Hair follicular keratinocyte (primary cell): Measurements from ENCODE around the gene MSL3. TPM values are rescaled to one million over a fixed set of nuclear protein-coding genes. Genes with fewer than 3 reads are reported as not detected.

Source experiments
- total RNA-seq: library from RNA; depleted of rRNA; stranded (reverse); fragments of >200 nt; gene quantifications from 2 replicates; pipeline ENCODE4 v1.2.3, GENCODE V29; 2015

Gene MSL3, protein sequence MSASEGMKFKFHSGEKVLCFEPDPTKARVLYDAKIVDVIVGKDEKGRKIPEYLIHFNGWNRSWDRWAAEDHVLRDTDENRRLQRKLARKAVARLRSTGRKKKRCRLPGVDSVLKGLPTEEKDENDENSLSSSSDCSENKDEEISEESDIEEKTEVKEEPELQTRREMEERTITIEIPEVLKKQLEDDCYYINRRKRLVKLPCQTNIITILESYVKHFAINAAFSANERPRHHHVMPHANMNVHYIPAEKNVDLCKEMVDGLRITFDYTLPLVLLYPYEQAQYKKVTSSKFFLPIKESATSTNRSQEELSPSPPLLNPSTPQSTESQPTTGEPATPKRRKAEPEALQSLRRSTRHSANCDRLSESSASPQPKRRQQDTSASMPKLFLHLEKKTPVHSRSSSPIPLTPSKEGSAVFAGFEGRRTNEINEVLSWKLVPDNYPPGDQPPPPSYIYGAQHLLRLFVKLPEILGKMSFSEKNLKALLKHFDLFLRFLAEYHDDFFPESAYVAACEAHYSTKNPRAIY
- 19.6 and 26.9 TPM in 2 replicates for total RNA-seq

GRCh38 chrX:11757719-11758399, at the start of gene MSL3:
Gene MSL3, plus strand, starts transcription at chrX:11758237. Its CDS starts 27 bp downstream, at chrX:11758264.

Other genes with a start within 250 kb of the MSL3 start
- gene ARHGAP6, start 92.3 kb upstream of the MSL3 start, total RNA-seq = 0.08 and 0.15 TPM in 2 replicates